ENCODE results near the gene IL2RA. TPM values are rescaled to one million over a fixed set of nuclear protein-coding genes. Genes with fewer than 3 reads are reported as not detected.

Gene IL2RA
- total RNA-seq, 3 donors from 2014 or later: 0.33 to 1.3 (median 0.88) TPM

DNA sequence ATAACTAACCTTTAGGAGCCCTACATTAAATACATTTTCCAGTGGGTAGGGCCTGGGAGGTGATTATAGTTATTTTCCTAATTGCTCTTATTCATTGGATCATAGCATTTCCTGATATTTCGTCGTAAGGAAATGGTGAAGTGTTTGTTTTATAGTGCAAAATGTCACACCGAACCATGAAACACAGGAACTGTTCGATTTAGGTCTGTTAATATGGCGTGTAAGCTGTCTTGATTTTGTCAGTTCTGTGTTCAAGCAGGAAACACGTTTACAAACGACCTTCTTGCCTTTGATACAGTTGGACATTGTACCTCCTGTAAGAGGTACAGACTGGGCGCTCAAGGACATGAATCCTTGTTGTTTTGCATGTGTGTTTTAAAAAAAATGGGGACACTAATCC, 41.4 kb upstream of the IL2RA start:
- no peak for DNase-seq (ENCODE audit: low spot score in 2 of 2)
- H3K27ac ChIP-seq: peak overlapping the region in 1 of 2 donors; percentile 70
- H3K4me1 ChIP-seq: no peaks in the 10 kb centered on the region
- H3K36me3 ChIP-seq: peaks cover 5% of the 10 kb centered on the region
- H3K27me3 ChIP-seq: no peaks in the 10 kb centered on the region
- no peaks in the 10 kb centered on the region for H3K9me3 ChIP-seq
- TF ChIP-seq, protein P1, sequence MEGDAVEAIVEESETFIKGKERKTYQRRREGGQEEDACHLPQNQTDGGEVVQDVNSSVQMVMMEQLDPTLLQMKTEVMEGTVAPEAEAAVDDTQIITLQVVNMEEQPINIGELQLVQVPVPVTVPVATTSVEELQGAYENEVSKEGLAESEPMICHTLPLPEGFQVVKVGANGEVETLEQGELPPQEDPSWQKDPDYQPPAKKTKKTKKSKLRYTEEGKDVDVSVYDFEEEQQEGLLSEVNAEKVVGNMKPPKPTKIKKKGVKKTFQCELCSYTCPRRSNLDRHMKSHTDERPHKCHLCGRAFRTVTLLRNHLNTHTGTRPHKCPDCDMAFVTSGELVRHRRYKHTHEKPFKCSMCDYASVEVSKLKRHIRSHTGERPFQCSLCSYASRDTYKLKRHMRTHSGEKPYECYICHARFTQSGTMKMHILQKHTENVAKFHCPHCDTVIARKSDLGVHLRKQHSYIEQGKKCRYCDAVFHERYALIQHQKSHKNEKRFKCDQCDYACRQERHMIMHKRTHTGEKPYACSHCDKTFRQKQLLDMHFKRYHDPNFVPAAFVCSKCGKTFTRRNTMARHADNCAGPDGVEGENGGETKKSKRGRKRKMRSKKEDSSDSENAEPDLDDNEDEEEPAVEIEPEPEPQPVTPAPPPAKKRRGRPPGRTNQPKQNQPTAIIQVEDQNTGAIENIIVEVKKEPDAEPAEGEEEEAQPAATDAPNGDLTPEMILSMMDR (IDR thresholded peaks at IDR 0.05): no peak
- TF ChIP-seq POLR2A (IDR thresholded peaks at IDR 0.05) (no peak), POLR2AphosphoS5 (IDR thresholded peaks at IDR 0.05) (no peak)
- no peak overlapping the region for H3K4me3 ChIP-seq
- intact Hi-C loops (cut with DNase I; ENCODE audit: low total_unique reads): no loop called here

DNA sequence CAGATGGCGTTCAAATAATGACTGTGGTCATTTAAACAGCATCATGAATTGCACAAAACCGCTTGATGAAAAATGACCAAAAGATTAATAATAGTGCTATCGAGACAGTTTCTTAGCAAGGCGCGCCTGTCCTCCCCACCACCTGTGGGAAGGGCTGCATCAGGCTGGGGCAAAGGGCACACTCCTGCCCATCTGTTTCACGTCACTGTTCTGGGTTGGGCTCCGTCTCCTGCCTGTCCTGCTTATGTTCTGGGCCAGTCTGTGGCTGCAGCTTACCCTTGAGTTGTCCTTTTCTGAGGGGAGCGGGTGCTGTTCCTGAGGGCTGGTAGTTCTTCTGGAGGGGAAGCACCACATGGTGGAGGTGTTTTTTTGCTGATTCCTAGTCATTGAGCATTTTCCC, 40.0 kb upstream of the IL2RA start:
- no peaks in the 10 kb centered on the region for H3K9me3 ChIP-seq
- DNase-seq (ENCODE audit: low spot score in 2 of 2): no peak
- no peak overlapping the region for H3K27ac ChIP-seq
- H3K27me3 ChIP-seq: no peaks in the 10 kb centered on the region
- intact Hi-C loops (cut with DNase I; ENCODE audit: low total_unique reads): no loop called here
- TF ChIP-seq POLR2A (IDR thresholded peaks at IDR 0.05): no peak
- TF ChIP-seq, protein P1 (IDR thresholded peaks at IDR 0.05): no peak
- no peak for TF ChIP-seq POLR2AphosphoS5 (IDR thresholded peaks at IDR 0.05)
- no peaks in the 10 kb centered on the region for H3K4me1 ChIP-seq
- H3K4me3 ChIP-seq: no peak overlapping the region
- peaks cover 5% of the 10 kb centered on the region for H3K36me3 ChIP-seq

DNA sequence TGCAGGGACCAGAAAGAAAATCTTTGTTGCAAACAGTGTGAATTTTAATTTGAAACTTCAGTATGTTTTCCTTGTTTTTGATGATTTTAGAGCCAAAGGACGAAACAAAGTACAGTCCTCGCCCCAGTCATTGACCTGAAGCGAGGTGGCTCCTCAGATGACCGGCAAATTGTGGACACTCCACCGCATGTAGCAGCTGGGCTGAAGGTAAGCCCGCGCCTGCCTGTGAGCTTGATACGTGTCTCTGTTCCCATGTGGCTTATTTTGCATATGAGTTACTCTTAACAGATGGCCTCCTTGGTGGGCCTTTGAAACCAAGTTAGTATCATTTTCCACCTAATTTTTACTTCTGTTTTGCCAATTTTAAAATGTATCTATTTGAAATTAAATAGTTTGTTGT, 39.0 kb upstream of the IL2RA start:
- intact Hi-C loops (cut with DNase I; ENCODE audit: low total_unique reads): no loop called here
- no peak for DNase-seq (ENCODE audit: low spot score in 2 of 2)
- no peak overlapping the region for H3K4me3 ChIP-seq
- no peaks in the 10 kb centered on the region for H3K9me3 ChIP-seq
- no peak overlapping the region for H3K27ac ChIP-seq
- H3K4me1 ChIP-seq: no peaks in the 10 kb centered on the region
- H3K27me3 ChIP-seq: no peaks in the 10 kb centered on the region
- TF ChIP-seq, protein P1 (IDR thresholded peaks at IDR 0.05): no peak
- TF ChIP-seq POLR2A (IDR thresholded peaks at IDR 0.05): no peak
- no peak for TF ChIP-seq POLR2AphosphoS5 (IDR thresholded peaks at IDR 0.05)
- peaks cover 5% of the 10 kb centered on the region for H3K36me3 ChIP-seq

DNA sequence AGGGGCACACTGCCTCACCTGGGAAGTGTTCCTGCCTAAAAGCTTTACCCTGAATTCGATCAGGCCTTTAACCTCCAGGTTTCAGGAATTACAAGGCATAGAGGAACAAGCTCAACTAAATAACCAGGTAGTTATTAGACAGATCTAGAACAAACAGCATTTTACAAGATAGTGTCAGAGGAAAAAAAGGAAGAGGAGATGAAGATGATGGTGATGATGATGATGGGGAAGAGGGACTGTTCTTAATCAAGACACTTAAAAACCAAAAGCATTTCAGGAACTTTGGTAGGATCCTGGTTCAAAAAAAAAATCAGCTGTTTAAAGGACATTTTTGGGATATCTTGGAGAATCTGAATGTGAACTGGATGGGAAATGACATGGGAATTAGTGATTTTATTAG, 38.2 kb upstream of the IL2RA start:
- no peak for DNase-seq (ENCODE audit: low spot score in 2 of 2)
- intact Hi-C loops (cut with DNase I; ENCODE audit: low total_unique reads): no loop called here
- no peaks in the 10 kb centered on the region for H3K4me1 ChIP-seq
- TF ChIP-seq POLR2AphosphoS5 (IDR thresholded peaks at IDR 0.05) (no peak), POLR2A (IDR thresholded peaks at IDR 0.05) (no peak)
- TF ChIP-seq, protein P1 (IDR thresholded peaks at IDR 0.05): no peak
- H3K27me3 ChIP-seq: no peaks in the 10 kb centered on the region
- H3K9me3 ChIP-seq: no peaks in the 10 kb centered on the region
- H3K36me3 ChIP-seq: no peaks in the 10 kb centered on the region
- H3K27ac ChIP-seq: no peak overlapping the region
- no peak overlapping the region for H3K4me3 ChIP-seq

DNA sequence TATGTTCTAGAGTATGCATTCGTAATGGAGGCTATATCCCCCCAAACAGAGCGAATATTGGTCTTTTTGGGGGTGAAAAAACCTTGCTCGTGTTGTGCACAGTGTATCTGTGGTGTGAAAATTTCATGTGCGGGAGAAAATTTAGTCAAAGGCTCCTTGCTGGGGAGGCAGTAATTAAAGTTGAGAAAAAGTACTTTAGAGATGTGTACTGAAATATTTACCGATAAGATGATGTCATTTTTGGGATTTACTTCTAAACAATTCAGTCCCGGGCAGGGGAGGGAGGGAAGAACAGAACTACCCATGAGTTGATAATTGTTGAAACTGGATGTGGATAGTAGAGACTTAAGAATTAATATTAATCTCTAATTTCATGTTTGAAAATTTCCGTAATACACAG, 36.0 kb upstream of the IL2RA start:
- H3K27me3 ChIP-seq: no peaks in the 10 kb centered on the region
- no peaks in the 10 kb centered on the region for H3K9me3 ChIP-seq
- no peak for DNase-seq (ENCODE audit: low spot score in 2 of 2)
- no peaks in the 10 kb centered on the region for H3K4me1 ChIP-seq
- intact Hi-C loops (cut with DNase I; ENCODE audit: low total_unique reads): no loop called here
- TF ChIP-seq, protein P1 (IDR thresholded peaks at IDR 0.05): no peak
- TF ChIP-seq POLR2A (IDR thresholded peaks at IDR 0.05) (no peak), POLR2AphosphoS5 (IDR thresholded peaks at IDR 0.05) (no peak)
- no peak overlapping the region for H3K27ac ChIP-seq
- H3K4me3 ChIP-seq: no peak overlapping the region
- no peaks in the 10 kb centered on the region for H3K36me3 ChIP-seq

Data from breast epithelium (tissue), 4 donors.